Ovary (tissue), 3 donors: ENCODE measurements around the gene ADCY10.

Experiments
- CTCF ChIP-seq, 3 donors: fragments of 450-650 bp in 2 of 3; fragments of 200-600 bp in 1 of 3; IDR thresholded peaks; one replicate each; pipeline versions ENCODE4 v1.5.1 to v1.8.0; 2016 to 2022; ENCODE audit warnings: antibody characterized with exemption in 3 of 3, mild to moderate bottlenecking in 1 of 3
- POLR2A ChIP-seq: fragments of 450-650 bp; IDR thresholded peaks from one replicate; pipeline ENCODE4 v1.6.1; 2017; ENCODE audit warnings: antibody characterized with exemption, mild to moderate bottlenecking, moderate library complexity
- donor health status: DM: no; HTN: no; CAD: no.

GRCh38 chr1:167794043-167794442 is 119.9 kb downstream of the ADCY10 start:
- TF ChIP-seq CTCF (IDR thresholded peaks at IDR 0.05) = no peak
- TF ChIP-seq POLR2A = no peak
